Stimulated activated CD8-positive, alpha-beta memory T cell treated with anti-CD3 and anti-CD28 coated beads, Interleukin-15, amount 100 ng/mL, for 24 hours (primary cell): ENCODE results near the gene ANKRD26.
A peak's percentile ranks its signal among the peaks of the same experiment; 100 is the strongest.
"Not testable (repeated sequence)": the region's sequence is repeated elsewhere in the genome, so short reads cannot be mapped to it uniquely, and the experiment has no call there.

Experiments used
- DNase-seq: peaks from one replicate; pipeline ENCODE4 v3.0.0-alpha.2; 2020; ENCODE audit warnings: low read depth

Gene ANKRD26

DNA sequence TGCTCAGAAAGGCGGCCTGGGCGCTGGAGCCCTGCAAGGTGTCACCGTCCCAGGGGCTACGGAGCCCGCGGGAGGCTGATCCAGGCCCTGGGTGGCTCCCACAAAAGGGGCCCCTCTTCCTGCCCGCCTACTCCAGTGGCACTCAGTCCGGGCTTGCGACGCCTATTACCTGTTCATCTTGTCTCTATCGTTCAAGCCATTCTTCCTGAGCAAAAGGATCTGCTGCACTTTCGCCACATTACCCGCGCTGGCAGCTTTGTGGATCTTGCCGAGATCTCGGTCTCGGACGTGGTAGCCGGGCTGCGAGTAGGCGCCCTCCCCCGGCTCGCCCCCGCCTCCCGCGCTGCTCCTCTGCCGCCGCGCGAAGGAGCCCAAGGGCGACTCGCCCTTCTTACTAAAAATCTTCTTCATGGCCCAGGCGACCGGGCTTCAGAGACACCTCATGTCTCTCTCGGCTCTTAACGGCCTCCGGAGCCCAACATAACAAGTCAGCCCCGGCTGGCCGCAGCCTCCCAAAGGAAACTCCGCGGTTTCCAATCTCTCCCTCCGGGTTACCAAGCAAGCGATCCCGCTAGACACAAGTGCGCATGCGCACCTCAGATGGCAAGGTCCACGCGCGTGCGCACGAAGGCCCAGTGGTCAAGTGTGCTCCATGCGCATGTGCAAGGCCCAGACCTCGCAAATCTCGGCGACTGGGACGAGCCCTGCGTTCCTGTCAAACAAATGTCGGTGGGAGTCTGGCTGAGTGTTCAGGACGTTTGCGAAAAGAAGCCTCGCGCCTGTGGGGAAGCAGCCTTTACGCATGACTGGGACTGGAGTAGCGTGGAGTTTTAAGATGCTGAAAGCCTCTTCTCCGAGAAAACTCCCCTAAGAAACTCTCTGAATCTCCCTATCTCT is at the start of gene ANKRD26:
ANKRD26 (minus strand) TSS at position 579 of the 897 bp plus-strand sequence; CDS start at position 411, 168 bp downstream.
- DNase-seq: peak; percentile 90

DNA sequence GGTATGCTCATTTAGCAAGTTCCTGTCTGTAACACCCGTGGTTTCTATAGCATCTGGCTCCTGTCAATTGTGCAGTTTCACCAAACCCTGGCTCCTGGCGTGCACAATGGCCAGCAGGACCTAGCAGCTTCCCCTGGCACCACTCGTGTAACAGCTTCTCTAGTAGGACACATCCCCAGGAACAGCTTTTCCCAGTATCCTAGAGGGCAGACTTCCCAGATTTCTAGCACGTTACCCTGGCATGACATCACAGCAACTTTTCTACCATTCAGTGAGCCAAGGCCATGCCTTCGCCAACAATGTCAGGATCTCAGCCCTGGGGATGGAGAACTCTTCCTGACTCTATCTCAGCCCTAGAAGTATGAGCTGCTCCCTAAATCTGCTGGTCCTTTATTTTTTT is 47.4 kb upstream of the ANKRD26 start:
- no peak for DNase-seq

DNA sequence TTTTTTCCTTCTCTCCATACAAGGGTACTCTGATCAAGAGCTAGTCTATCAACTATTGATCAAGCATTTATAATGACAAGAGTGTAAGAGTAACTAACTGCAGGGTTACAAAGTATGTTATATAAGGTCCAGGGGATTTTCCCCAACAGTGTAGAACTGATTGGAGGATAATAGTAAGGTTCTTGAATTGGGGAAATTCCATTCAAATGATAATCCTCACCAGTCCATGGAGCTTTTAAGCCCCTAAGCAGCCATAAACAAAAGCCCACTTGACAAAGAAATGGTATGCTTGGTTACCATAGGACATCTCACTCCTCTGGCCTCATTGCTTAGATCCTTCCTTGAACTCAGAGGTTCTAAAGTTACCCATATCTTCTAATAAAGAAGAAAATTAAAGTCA is 45.6 kb upstream of the ANKRD26 start:
- DNase-seq: no peak

DNA sequence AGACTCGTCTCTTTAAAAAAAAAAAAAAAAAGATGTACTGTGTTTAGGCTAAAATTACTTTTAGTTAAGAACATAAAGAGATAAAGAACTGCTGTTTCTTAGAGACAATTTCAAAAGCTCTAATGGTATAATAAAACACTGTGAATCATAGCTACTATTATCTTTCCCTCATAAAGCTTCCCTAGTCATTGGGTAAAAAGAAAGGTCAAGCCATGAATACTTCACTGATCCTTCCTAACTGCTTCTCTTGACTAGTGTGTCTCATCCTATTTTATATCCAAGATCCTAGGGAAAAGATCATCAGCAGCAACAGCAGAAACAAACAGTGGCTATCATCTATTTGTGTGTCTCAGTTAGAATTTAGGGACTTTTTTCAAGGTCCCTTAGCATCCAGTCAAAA is 43.4 kb upstream of the ANKRD26 start:
- DNase-seq: no peak

DNA sequence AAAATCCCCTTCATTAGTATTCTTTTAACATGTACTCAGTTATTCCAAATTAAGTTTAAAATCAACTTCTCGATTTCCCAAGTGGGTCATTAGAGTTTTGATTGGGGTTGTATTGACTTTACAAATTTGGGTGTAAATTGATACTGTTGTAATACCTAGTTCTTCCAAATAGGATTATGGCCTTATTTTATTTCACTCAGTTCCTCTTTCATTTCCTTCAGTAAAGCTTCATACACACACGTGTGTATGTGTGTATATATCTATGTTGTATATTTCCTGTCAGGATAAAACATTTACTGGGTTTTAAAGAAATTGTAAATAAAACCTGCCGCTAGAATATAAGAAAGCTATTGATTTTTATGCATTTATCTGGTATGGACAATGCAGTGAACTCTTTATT is 38.0 kb upstream of the ANKRD26 start:
- no peak for DNase-seq

DNA sequence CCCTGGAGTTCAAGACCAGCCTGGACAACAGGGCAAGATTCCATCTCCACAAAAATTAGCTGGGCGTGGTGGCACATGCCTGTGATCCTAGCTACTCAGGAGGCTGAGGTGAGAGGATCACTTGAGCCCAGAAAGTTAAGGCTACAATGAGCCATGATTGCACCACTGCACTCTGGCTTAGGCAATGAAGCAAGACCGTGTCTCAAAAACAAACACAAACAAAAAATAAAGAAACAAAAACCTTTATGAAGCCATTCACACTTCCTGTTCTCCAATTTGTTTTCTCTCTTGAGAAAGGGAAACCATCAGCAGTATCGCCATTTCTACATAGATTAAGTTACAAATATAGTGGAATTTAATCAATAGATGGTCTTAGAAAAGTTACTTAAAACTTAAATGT is 34.1 kb upstream of the ANKRD26 start:
- DNase-seq: no peak

DNA sequence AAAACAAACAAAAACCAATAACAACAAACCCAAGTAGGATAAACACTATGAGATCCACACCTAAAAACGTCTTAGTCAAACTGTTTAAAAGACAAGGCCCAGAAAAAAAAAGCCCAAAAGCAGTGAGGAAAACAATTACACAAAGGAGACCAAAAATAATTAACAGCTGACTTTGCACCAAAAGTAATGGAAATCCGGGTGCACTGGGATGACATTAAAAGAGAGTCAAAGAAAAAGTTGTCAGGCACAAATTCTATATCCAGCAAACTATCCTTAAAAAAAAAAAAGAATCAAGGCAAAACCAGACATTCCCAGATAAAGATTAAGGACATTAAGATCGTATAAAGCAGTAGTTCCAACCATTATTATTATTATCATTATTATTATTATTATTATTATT is 7.9 kb upstream of the ANKRD26 start:
- DNase-seq: no peak

DNA sequence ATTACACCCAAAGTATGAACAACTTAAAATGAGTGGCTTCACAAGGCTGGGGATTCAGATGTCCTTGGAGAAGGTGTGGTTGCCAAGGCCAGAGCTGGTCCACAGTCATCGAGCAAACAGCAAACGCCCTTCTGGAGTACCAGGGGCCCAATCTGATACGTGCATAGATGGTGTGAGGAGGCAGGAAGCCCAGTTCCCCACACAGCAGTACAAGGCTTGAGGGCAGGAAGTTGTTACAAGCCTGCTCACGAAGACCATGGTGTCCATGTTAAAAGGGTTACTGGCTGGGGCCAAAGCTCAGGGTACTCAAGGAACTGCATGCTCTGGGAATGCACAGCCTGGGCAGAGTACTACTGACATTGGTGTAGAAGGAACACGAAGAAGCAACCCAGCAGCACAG is 4.6 kb upstream of the ANKRD26 start:
- no peak for DNase-seq

DNA sequence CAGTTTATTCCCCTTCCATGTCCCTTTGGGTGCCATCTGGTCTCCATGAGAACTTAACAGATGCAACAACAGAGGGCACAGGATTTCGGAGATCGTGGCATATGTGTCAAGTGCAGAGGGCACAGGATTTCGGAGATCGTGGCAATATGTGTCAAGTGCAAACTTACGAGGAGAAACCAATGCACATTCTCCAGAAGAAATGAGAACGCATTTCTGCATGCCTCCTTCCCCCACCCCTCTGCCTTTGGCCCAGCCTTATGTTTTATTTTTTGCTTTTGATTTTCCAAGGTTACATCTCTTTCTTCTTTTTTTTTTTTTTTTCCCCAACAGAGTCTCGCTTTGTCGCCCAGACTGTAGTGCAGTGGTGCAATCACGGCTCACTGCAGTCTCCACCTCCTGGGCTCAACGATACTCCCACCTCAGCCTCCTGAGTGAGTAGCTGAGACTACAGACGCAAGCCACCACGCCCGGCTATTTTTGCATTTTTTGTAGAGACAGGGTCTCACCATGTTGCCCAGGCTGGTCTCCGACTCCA is 586 bp upstream of the ANKRD26 start:
- no peak for DNase-seq

DNA sequence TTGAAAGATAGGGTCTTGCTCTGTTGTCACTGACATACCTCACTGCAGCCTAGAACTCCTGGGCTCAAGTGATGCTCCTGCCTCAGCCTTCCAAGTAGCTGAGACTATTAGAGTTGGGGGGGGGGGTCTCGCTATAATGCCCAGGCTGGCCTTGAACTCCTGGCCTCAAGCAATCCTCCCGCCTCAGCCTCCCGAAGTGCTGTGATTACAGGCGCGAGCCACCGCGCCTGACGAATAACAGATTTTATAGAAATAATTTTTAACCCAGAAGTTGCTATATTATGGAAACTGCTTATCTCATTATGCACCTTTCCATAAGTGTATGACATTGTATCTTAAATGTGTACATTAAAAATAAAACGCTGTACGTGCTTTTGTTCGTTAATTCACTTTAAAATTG is 846 bp downstream of the ANKRD26 start:
- DNase-seq: no peak

DNA sequence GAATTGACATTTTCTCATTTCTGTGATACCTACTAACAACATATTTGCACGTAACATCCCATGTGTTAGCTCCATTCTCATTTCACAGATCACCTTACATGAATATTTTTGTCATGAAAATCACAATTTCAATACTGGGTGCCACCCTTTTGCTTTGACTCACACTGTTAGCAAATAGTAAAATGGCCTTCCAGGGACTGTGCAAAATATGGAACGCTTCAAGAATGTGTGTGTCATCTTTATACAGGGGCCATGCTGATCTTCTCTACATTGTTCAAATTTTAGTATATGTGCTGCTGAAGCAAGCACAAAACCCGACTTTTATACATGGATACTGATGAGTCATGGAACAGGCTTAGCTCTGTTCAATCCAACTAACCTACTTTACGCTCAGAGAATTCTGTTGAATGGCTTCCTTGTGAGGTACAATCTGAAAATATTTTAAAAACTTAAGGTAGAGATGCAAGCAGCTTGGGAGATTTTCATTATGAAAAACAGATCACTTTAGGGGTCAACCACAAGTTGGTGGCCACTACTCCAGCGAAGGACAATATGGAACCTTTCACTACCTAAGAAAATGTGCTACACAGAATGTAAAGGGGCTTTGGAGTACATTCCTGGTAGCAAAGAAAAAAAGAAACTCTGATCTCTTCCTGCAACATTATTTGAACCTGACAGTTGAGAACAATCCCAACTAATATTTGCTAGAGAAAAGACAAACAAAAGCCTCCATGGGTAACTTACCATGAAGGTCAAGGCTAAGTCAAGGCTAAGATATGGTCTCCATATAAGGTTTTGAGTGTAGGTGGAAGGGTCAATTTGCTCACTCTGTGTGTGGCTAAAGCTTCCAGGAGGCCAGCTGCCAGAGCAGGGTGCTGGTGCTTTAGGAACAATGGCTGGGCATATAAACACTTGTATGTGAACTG is 11.9 kb downstream of the ANKRD26 start:
- no peak for DNase-seq

DNA sequence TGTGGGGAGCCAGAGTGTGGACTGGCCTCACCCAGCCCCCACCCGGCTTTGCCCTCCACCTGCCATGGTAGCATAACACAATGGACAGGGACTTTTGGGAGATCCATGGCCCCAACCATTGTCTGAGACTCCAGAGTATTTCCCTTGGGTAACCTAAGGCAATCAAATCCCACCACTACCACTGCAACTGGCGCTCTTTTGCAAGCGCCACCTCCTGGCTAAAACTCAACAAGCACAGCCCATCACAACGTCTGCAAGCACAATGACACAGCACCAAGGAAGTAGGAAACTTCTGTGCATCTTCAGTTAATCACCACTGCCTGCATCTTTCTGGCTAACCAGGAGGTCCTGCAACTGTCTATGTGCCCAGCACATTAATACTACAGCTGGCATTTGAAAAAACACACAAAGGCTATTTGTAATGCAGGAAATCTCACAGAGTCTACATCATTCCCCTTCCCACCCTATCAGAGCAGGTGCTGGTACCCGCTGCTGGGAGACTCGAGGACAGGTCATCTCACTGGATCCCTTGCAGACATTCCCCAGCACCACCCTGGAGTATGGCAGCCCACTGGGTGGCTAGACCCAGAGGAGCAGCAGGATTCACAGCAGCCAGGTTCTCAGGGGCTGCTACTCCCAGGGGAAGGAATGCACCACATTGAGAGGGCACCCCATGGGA is 27.7 kb downstream of the ANKRD26 start:
- no peak for DNase-seq

DNA sequence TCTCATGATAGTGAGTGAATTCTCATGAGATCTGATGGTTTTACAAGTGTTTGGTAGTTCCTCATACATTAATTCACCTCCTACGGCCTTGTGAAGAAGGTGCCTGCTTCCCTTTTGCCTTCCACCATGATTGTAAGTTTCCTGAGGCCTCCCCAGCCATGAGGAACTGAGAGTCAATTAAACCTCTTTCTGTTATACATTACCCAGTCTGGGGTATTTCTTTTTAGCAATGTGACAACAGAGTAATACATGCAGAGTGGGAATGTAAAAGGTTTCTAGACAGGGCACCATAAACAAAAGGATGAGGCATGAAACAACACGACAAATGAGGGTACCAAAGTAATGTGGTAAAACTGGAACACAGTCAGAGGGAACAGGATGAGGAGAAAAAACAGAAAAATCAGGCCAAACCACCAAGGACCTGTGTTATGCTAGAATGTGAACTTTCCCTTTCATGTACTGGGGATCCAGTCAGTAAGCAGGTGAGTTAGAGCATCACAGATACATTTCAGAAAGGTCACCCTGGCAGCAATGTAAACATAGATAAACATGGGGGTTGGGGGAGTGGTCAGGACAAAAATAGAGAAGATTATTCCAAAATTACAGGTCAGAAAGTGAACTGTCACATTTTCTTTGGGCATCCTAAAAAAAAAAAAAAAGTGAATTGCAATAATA is 31.9 kb downstream of the ANKRD26 start:
- DNase-seq: no peak

DNA sequence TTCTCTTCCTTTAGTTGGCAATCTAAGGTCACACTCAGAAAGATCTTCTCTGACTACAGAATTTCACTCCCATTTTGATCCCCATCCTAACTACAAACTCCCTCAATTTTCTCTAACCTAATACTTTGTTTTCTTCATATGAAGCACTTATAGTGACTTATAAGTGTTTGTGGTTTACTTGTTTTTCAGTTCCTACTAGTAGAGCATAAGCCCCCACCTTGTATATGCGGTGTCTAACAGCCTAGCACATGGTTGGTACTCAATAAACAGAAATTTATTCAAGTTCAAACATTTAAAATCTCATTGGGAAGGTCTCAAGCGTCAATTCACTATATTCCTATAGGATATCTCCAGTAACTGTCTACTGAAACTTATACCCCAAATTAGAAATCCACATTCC is 35.2 kb downstream of the ANKRD26 start:
- DNase-seq: no peak

DNA sequence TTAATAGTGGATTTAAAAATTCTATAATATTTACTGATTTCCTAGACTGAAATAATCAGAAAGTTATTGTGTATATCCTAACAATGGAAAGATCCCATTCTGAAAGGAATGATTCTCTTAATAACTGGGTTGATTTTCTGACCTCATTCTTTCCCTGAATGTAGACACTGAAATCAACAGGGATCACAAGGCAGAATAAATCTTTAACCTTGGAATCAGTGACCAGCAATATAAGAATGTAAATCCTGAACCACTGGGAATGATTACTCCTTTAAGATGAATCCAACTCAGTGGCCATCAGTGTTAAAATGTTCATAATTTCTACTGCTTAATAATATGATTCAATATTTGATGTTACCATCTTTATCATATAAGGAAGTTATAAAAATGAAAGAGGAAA is 47.6 kb downstream of the ANKRD26 start:
- no peak for DNase-seq

DNA sequence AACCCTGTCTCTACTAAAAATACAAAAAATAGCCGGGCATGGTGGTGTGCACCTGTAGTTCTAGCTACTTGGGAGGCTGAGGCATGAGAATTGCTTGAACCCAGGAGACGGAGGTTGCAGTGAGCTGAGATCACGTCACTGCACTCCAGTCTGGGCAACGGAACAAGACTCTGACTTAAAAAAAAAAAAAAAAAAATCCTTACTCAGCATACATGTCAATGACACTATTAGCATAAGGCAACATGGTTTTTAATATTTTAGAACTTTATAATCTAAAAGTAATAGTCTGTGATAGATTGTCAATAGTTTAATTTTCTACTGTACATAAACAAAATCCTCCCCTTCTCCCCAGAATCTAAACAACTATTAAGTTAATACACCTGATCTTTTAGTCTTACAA is 55.0 kb downstream of the ANKRD26 start:
- DNase-seq: not testable (repeated sequence)

DNA sequence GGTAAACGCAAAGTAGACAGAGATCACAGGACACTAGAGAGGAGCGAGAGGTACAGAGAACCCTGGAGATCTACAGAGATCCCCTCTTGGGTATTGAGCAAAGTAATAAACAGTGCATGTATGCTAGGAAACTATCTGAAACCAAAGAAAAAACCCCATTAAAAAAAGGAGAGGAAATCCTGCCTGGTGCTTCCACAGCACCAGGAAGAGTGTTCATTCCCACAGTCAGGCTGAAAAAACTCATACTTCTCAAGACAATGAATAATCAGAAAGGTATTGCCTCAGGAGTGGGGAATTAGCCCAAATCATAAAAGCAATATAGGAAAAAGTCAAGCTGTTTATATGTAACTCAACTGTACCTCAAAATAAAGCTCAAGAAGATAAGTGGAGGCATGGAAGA is 59.1 kb downstream of the ANKRD26 start:
- no peak for DNase-seq

DNA sequence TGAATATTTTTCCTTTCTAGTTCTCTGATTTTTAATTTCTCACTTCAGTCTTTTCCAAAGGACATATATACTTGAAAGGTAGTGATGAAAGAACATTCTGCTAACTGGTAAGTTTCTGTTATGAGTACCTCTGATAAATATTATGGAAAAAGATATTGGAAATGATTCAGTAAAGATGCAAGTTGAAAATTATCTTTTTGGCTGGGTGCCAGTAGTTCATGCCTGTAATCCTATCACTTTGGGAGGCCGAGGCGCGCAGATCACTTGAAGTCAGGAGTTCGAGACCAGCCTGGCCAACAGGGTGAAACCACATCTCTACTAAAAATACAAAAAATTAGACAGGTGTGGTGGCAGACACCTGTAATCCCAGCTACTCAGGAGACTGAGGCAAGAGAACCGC is 62.1 kb downstream of the ANKRD26 start:
- DNase-seq: no peak

DNA sequence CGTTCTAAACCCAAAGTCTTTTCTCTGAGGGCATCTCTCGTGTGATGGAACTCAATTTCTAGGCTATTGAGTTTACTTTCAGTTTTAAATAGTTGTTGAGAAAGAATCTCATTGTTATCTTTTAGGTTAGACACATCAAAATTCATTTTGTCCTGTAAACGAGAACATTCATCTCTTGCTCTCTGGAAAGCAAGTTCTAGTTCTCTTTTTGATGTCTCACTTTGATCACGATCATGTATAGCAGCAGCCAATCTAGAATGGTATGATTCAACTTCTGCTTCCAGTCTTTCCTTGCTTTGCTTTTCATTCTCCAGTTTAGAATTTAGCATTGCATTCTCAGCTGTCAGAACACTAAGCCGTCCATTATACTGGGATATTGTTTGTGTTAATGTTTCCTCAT is 65.1 kb downstream of the ANKRD26 start:
- no peak for DNase-seq

DNA sequence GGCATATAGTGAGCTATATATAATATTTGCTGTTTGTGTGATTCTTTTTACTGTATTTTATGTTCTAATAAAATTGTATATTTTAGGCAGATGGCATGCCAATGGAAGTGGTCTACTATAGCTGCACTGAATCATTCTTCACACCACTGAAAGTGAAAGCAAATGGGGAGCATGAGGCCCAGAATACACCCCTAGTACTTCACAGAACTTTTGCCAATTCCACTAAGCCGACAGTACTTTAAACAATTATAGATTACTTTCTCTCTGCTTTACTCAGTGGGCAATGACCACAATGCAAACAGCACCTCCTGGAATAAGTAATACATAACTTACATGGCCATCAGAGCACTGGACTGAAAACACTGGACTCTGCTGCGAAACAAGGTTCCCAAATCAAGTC is 70.2 kb downstream of the ANKRD26 start:
- no peak for DNase-seq

DNA sequence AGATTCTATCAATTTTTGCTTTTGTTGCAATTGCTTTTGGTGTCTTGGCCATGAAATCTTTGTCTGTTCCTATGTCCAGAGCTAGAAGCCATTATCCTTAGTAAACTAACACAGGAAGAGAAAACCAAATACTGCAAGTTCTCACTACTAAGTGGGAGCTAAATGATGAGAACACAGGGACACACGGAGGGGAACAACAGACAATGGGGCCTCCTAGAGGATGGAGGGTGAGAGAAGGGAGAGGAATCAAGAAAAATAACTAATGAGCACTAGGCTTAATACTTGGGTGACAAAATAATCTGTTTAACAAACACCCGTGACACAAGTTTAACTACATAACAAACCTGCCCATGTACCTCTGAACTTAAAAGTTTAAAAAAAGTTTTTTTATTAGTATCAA is 78.2 kb downstream of the ANKRD26 start:
- DNase-seq: no peak

DNA sequence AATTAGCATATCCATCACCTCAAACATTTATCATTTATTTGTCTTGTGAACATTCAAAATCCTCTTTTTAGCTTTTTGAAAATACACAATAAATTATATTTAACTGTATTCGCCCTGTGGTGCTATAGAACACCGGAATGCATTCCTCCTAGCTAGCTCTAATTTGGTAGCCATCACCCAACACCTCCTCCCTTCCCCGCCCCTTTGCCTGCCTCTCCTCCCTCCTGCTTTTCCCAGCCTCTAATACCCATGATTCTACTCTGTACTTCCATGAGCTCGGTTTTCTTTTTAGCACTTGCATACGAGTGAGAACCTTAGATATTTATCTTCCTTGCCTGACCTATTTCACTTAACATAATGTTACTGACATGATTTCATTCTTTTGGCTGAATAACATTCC is 80.1 kb downstream of the ANKRD26 start:
- no peak for DNase-seq
